Measurements from ENCODE around the gene SCN2B.

The SCN2B gene

GRCh38 chr11:118175993-118176777 lies at the start of gene SCN2B:
TSS of gene SCN2B (minus strand) at chr11:118176639. CDS start at chr11:118176431, 208 bp downstream.
- no peak for DNase-seq (ENCODE audit: low spot score)

GRCh38 chr11:118224511-118225188 lies 48.2 kb upstream of the SCN2B start, which contains the start of gene JAML:
TSS of gene JAML (minus strand) at chr11:118225011. CDS start at chr11:118214866, 10,145 bp downstream.
- DNase-seq (ENCODE audit: low spot score): no peak

- DNase-seq (ENCODE audit: low spot score): no peak
Observed at GRCh38 chr11:118223992-118224391, 47.6 kb upstream of the SCN2B start.

- no peak for DNase-seq (ENCODE audit: low spot score)
Observed at GRCh38 chr11:118223570-118223969, 47.1 kb upstream of the SCN2B start.

- DNase-seq (ENCODE audit: low spot score): no peak
Observed at GRCh38 chr11:118222437-118222836, 46.0 kb upstream of the SCN2B start.

GRCh38 chr11:118221419-118221818 lies 45.0 kb upstream of the SCN2B start:
- no peak for DNase-seq (ENCODE audit: low spot score)

- no peak for DNase-seq (ENCODE audit: low spot score)
Observed at GRCh38 chr11:118219732-118220131, 43.3 kb upstream of the SCN2B start.

GRCh38 chr11:118219244-118219643 lies 42.8 kb upstream of the SCN2B start:
- no peak for DNase-seq (ENCODE audit: low spot score)

GRCh38 chr11:118217575-118217974 lies 41.1 kb upstream of the SCN2B start:
- DNase-seq (ENCODE audit: low spot score): no peak

- no peak for DNase-seq (ENCODE audit: low spot score)
Observed at GRCh38 chr11:118216621-118217481, 40.4 kb upstream of the SCN2B start.

GRCh38 chr11:118215765-118216164 lies 39.3 kb upstream of the SCN2B start:
- DNase-seq (ENCODE audit: low spot score): no peak

GRCh38 chr11:118215262-118215661 lies 38.8 kb upstream of the SCN2B start:
- no peak for DNase-seq (ENCODE audit: low spot score)

GRCh38 chr11:118214210-118214914 lies 37.9 kb upstream of the SCN2B start:
- DNase-seq (ENCODE audit: low spot score): no peak

- no peak for DNase-seq (ENCODE audit: low spot score)
Observed at GRCh38 chr11:118213781-118214180, 37.3 kb upstream of the SCN2B start.

GRCh38 chr11:118213201-118213600 lies 36.8 kb upstream of the SCN2B start:
- DNase-seq (ENCODE audit: low spot score): no peak

- DNase-seq (ENCODE audit: low spot score): no peak
Observed at GRCh38 chr11:118212781-118213191, 36.3 kb upstream of the SCN2B start.

- no peak for DNase-seq (ENCODE audit: low spot score)
Observed at GRCh38 chr11:118212131-118212725, 35.8 kb upstream of the SCN2B start.

- DNase-seq (ENCODE audit: low spot score): no peak
Observed at GRCh38 chr11:118211006-118211405, 34.6 kb upstream of the SCN2B start.

- no peak for DNase-seq (ENCODE audit: low spot score)
Observed at GRCh38 chr11:118210323-118210722, 33.9 kb upstream of the SCN2B start.

GRCh38 chr11:118209033-118209432 lies 32.6 kb upstream of the SCN2B start:
- no peak for DNase-seq (ENCODE audit: low spot score)

GRCh38 chr11:118207079-118207478 lies 30.6 kb upstream of the SCN2B start:
- DNase-seq (ENCODE audit: low spot score): no peak

Data from kidney capillary endothelial cell (primary cell).